Mucosa of descending colon (tissue), 3 donors: Measurements from ENCODE around the gene MED12L. TPM values are rescaled to one million over a fixed set of nuclear protein-coding genes. Genes with fewer than 3 reads are reported as not detected.
A peak's percentile ranks its signal among the peaks of the same experiment; 100 is the strongest.

ENCODE experiments used
- ATAC-seq: fragments of 200-7000 bp; cut with Tn5 transposase; one replicate; pipeline ENCODE4 v1.9.1; 2020; ENCODE audit warnings: mild to moderate bottlenecking, moderate library complexity
- DNase-seq, 3 donors: peaks; one replicate each; pipeline ENCODE4 v3.0.0-alpha.2; 2020
- H3K36me3 ChIP-seq: fragments of 200-600 bp; one replicate; pipeline ENCODE4 v1.8.0; 2021; ENCODE audit warnings: low read depth, mild to moderate bottlenecking
- H3K4me1 ChIP-seq: fragments of 200-600 bp; one replicate; pipeline ENCODE4 v1.8.0; 2021; ENCODE audit warnings: low read depth, mild to moderate bottlenecking
- H3K4me3 ChIP-seq: fragments of 200-600 bp; one replicate; pipeline ENCODE4 v1.8.0; 2021; ENCODE audit warnings: mild to moderate bottlenecking
- H3K9me3 ChIP-seq: fragments of 200-600 bp; one replicate; pipeline ENCODE4 v1.8.0; 2021; ENCODE audit warnings: mild to moderate bottlenecking
- intact Hi-C, 2 donors: fragments of 100-400 bp; cut with DNase I in 1 of 2; cut with micrococcal nuclease in 1 of 2; formaldehyde crosslinking; loops; one replicate each; pipeline versions ENCODE4 v1.11.0 to v1.11.1; 2022; cut with DNase I, micrococcal nuclease
- total RNA-seq, 3 donors: library from RNA; stranded (reverse); fragmentation: NEBNext Ultra II Directional in 2 of 3; extraction: Animal tissue kit (Norgen Biotek cat#: 25700) in 2 of 3; gene quantifications; one replicate each; pipeline versions ENCODE4 v1.2.1 to v1.2.4, GENCODE V29; 2021 to 2023
- TF ChIP-seq, protein P1 (sequence below): fragments of 200-600 bp; IDR thresholded peaks from one replicate; pipeline ENCODE4 v1.8.0; 2022; ENCODE audit warnings: antibody characterized with exemption, mild to moderate bottlenecking
- donor health status: DM: no; HTN: no; CAD: no; lungs with moderate emphysema.
- donor health status: DM: no; HTN: no; CAD: no.
- donor health status: DM: no; HTN: yes; CAD: no.

The MED12L gene
- total RNA-seq, 3 donors from 2014 or later: 0.39 to 2.4 (median 0.55) TPM

DNA sequence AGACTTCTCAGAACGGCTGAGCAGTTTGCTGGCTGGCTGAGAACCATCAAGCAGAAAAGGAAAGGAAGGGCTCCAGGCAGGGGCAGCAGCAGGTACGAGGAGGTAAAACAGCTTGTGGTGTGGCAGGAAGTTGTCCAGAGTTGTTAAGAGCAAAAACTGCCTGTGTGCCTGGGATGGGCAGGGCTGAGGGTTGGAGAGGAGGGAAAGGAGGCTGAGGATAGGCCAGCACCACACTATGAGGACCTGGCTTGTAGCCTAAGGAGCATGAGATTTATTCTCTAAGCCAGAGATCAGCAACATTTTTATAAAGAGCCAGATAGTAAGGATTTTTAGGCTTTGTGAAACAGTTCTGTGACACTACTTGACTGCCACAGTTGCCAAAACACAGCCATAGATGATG, 367.4 kb downstream of the MED12L start:
- peaks cover 6% of the 10 kb centered on the region for H3K4me1 ChIP-seq
- TF ChIP-seq, protein P1, sequence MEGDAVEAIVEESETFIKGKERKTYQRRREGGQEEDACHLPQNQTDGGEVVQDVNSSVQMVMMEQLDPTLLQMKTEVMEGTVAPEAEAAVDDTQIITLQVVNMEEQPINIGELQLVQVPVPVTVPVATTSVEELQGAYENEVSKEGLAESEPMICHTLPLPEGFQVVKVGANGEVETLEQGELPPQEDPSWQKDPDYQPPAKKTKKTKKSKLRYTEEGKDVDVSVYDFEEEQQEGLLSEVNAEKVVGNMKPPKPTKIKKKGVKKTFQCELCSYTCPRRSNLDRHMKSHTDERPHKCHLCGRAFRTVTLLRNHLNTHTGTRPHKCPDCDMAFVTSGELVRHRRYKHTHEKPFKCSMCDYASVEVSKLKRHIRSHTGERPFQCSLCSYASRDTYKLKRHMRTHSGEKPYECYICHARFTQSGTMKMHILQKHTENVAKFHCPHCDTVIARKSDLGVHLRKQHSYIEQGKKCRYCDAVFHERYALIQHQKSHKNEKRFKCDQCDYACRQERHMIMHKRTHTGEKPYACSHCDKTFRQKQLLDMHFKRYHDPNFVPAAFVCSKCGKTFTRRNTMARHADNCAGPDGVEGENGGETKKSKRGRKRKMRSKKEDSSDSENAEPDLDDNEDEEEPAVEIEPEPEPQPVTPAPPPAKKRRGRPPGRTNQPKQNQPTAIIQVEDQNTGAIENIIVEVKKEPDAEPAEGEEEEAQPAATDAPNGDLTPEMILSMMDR: no peak
- peak in 2 of 3 donors; percentile 21 to 37 for DNase-seq
- no peaks in the 10 kb centered on the region for H3K9me3 ChIP-seq
- H3K4me3 ChIP-seq: no peak overlapping the region
- H3K36me3 ChIP-seq: no peaks in the 10 kb centered on the region
- intact Hi-C loops: no loop called here
- peak; percentile 74 for ATAC-seq

DNA sequence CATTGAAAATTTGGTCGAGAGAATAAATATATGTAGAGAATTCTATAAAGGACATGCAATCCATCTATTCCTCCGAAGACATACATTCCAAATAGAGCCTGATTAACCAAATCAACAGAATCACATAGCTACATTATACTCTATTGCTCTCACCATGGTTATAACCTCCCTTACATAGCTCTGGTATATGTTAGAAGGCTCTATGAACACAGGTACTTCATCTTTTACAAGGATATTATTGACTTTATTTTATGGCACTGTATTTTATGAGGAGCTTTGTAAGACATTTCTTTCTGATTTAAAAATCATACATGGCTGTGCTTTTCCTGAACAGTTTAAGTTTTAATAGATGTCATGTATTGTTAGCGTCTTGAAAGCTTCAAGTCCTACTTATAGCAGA, 370.6 kb downstream of the MED12L start:
- H3K36me3 ChIP-seq: no peaks in the 10 kb centered on the region
- H3K4me3 ChIP-seq: no peak overlapping the region
- DNase-seq (no peak), ATAC-seq (peak; percentile 71)
- intact Hi-C loops: no loop called here
- peaks cover 6% of the 10 kb centered on the region for H3K4me1 ChIP-seq
- no peaks in the 10 kb centered on the region for H3K9me3 ChIP-seq
- TF ChIP-seq, protein P1: no peak

DNA sequence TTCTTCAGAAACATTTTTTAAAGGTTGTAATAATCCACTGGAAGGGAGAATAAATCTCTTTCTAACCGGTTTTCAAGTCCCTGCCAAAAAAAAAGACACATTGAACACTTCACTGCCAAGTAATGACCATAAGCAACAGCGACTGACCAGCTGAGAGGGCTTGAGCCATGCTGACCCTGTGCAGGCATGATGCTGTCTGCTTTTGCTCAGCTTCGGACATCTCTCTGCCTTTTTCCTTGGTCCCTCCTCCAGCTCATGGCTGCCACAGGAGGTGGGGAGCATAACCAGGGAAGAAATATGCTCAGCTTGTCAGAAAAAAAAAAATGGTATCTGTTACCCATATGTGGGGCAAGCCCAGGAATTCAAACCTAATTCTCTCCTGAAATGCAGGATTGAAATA, 373.9 kb downstream of the MED12L start:
- H3K4me3 ChIP-seq: no peak overlapping the region
- peaks cover 6% of the 10 kb centered on the region for H3K4me1 ChIP-seq
- no peaks in the 10 kb centered on the region for H3K9me3 ChIP-seq
- no peaks in the 10 kb centered on the region for H3K36me3 ChIP-seq
- TF ChIP-seq, protein P1: no peak
- intact Hi-C loops: no loop called here
- no peak for ATAC-seq
- DNase-seq: no peak

DNA sequence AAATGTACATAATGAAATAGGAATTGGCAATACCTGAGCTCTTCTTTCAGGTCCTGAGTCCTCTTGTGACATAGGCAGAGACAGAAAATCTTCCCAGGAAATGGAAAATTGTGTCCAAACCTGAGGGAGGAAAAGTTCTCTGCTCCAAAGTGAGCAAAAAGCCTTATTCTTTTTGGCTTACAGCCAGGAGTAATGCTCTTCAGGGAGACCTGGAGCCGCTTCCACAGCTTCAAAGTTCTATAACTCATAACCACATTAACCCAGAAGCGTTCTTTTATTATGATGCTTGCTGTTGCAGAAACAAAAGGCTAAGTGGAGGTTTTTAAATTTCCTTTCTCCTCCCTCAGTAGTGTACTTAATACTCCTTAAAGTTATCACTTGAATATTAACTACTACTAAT, 374.8 kb downstream of the MED12L start:
- ATAC-seq (no peak), DNase-seq (no peak)
- TF ChIP-seq, protein P1: no peak
- intact Hi-C loops: loop anchor here in 1 of 2 donors (10.0 kb wide), 1 partner anchor 455 kb away; no protein-coding TSS in a partner anchor
- peaks cover 6% of the 10 kb centered on the region for H3K4me1 ChIP-seq
- no peaks in the 10 kb centered on the region for H3K9me3 ChIP-seq
- H3K36me3 ChIP-seq: no peaks in the 10 kb centered on the region
- H3K4me3 ChIP-seq: no peak overlapping the region

DNA sequence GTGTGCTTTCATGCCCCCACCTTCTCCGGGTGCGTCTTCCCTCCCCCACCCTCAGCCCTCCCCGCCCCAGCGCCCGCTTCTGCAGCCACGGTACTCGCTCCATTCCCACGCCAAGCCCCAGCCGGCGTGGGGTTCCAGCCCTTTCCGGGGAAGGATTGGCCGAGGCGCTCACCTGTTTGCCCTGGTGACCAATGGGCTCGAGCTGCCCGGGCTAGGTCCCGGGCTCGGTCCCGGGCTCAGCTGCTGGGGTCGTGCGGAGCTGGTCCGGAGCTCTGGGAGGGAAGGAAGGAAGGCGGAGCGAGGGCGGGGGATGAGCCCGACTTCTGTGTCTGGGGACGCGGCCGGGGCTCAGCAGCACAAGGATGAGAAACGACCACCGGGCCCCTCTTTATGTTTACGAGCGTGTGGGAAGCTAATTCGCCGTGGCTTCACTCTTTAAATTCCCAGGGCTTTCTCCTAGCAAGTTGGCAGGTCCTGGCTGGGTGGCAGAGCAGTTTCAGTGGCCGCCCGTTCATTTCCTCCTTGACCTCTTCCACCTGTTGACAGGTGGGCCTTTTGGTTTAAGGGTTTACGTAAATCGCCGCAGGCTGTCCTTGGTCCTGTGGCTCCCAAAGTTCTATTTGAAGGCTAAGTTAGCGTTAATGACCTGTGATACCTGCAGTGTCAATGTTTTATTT, 375.4 kb downstream of the MED12L start, which contains the start of gene IGSF10:
Gene IGSF10 (minus strand): TSS at position 288 of the 677 bp plus-strand sequence. CDS start 2,352 bp downstream, outside the sequence.
- H3K4me1 ChIP-seq: peaks cover 5% of the 10 kb centered on the region
- H3K36me3 ChIP-seq: no peaks in the 10 kb centered on the region
- no peaks in the 10 kb centered on the region for H3K9me3 ChIP-seq
- intact Hi-C loops: loop anchor here in 1 of 2 donors (10.0 kb wide), 1 partner anchor 454 kb away; no protein-coding TSS in a partner anchor
- TF ChIP-seq, protein P1: no peak
- peak; percentile 26 to 56 (median 46) for DNase-seq
- H3K4me3 ChIP-seq: no peak within 1 kb of the TSS
- peak; percentile 74 for ATAC-seq
